ENCODE measurements around the gene SLC6A8.

The SLC6A8 gene

GRCh38 chrX:153719238-153719637 is 31.5 kb downstream of the SLC6A8 start:
- CTCF ChIA-PET: interaction anchor here (3.4 kb wide), 1 partner anchor 10 kb away, joined by 17 read pairs; no protein-coding TSS in a partner anchor
- POLR2A ChIA-PET: no interaction called here
- no peak for DNase-seq (ENCODE audit: extremely low spot score)
- TF ChIP-seq FOXM1 (IDR thresholded peaks at IDR 0.05; ENCODE audit: borderline replicate concordance) (no peak), CTBP1 (IDR thresholded peaks at IDR 0.05; ENCODE audit: borderline replicate concordance) (no peak), HDGF (IDR thresholded peaks at IDR 0.05; ENCODE audit: borderline replicate concordance) (no peak), NFRKB (IDR thresholded peaks at IDR 0.05) (no peak), LEF1 (IDR thresholded peaks at IDR 0.05; ENCODE audit: borderline replicate concordance) (no peak), ELF4 (IDR thresholded peaks at IDR 0.05) (no peak), L3MBTL2 (conservative IDR thresholded peaks at IDR 0.05) (no peak), BHLHE40 (IDR thresholded peaks at IDR 0.05; ENCODE audit: borderline replicate concordance) (no peak), FOXA1 (IDR thresholded peaks at IDR 0.05) (no peak), SP1 (IDR thresholded peaks at IDR 0.05) (no peak), ARNT (IDR thresholded peaks at IDR 0.05) (no peak), FOXK2 (IDR thresholded peaks at IDR 0.05) (no peak), ZNF384 (IDR thresholded peaks at IDR 0.05) (no peak), PKNOX1 (IDR thresholded peaks at IDR 0.05) (no peak), TARDBP (IDR thresholded peaks at IDR 0.05) (no peak), SUZ12 (IDR thresholded peaks at IDR 0.05) (no peak)

- POLR2A ChIA-PET: no interaction called here
Measured at GRCh38 chrX:153719701-153720100, 32.0 kb downstream of the SLC6A8 start.

DNA sequence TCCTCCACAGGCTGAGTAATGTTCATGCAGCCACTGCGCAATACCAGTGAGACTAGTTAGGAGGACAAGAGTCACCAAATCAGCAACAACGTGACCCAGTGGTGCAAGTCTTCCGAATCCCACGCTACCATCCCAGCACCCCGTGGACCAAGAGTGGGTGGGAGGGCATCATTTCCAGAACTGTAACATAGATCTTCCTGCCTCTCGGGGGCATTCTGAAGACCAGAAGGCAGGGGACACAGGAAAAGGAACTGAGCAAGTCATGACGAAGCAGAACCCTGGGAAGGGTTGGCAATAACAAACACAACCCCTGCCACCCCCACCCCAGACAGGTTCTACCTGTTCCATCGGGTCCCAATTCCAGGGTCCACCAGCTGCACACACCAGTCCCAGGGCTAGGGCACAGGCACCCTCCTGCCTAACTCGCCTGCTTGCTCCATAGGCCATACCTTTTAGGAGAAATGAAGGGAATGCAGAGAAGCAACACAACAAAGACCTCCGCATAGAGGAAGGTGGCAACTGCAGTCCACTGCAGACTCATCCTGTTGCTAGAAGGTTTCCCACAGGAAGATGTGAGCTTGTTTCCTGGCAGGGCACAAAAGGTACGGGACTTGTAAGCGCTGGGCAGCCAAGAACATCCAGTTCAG is 35.1 kb downstream of the SLC6A8 start:
- CTCF ChIA-PET: no interaction called here
- TF ChIP-seq ZNF384 (IDR thresholded peaks at IDR 0.05): no peak
- POLR2A ChIA-PET: interaction anchor here (1.4 kb wide), 1 partner anchor 9 kb away, joined by 5 read pairs; no protein-coding TSS in a partner anchor
- DNase-seq (ENCODE audit: extremely low spot score): no peak

More at GRCh38 chrX:153719701-153720100, 32.0 kb downstream of the SLC6A8 start:
- no peak for TF ChIP-seq ZNF384 (IDR thresholded peaks at IDR 0.05)
- TF ChIP-seq LEF1 (IDR thresholded peaks at IDR 0.05; ENCODE audit: borderline replicate concordance): no peak
- TF ChIP-seq ELF4 (IDR thresholded peaks at IDR 0.05): no peak
- no peak for TF ChIP-seq L3MBTL2 (conservative IDR thresholded peaks at IDR 0.05)
- TF ChIP-seq PKNOX1 (IDR thresholded peaks at IDR 0.05): no peak
- no peak for TF ChIP-seq NFRKB (IDR thresholded peaks at IDR 0.05)
- no peak for TF ChIP-seq HDGF (IDR thresholded peaks at IDR 0.05; ENCODE audit: borderline replicate concordance)
- TF ChIP-seq FOXA1 (IDR thresholded peaks at IDR 0.05): no peak
- TF ChIP-seq FOXK2 (IDR thresholded peaks at IDR 0.05): no peak
- TF ChIP-seq ARNT (IDR thresholded peaks at IDR 0.05): no peak
- no peak for TF ChIP-seq BHLHE40 (IDR thresholded peaks at IDR 0.05; ENCODE audit: borderline replicate concordance)
- no peak for TF ChIP-seq CTBP1 (IDR thresholded peaks at IDR 0.05; ENCODE audit: borderline replicate concordance)
- TF ChIP-seq TARDBP (IDR thresholded peaks at IDR 0.05): no peak
- TF ChIP-seq FOXM1 (IDR thresholded peaks at IDR 0.05; ENCODE audit: borderline replicate concordance): no peak
- no peak for TF ChIP-seq SUZ12 (IDR thresholded peaks at IDR 0.05)
- TF ChIP-seq SP1 (IDR thresholded peaks at IDR 0.05): no peak
- CTCF ChIA-PET: interaction anchor here (3.4 kb wide), 1 partner anchor 11 kb away, joined by 17 read pairs; no protein-coding TSS in a partner anchor
- no peak for DNase-seq (ENCODE audit: extremely low spot score)

DNA sequence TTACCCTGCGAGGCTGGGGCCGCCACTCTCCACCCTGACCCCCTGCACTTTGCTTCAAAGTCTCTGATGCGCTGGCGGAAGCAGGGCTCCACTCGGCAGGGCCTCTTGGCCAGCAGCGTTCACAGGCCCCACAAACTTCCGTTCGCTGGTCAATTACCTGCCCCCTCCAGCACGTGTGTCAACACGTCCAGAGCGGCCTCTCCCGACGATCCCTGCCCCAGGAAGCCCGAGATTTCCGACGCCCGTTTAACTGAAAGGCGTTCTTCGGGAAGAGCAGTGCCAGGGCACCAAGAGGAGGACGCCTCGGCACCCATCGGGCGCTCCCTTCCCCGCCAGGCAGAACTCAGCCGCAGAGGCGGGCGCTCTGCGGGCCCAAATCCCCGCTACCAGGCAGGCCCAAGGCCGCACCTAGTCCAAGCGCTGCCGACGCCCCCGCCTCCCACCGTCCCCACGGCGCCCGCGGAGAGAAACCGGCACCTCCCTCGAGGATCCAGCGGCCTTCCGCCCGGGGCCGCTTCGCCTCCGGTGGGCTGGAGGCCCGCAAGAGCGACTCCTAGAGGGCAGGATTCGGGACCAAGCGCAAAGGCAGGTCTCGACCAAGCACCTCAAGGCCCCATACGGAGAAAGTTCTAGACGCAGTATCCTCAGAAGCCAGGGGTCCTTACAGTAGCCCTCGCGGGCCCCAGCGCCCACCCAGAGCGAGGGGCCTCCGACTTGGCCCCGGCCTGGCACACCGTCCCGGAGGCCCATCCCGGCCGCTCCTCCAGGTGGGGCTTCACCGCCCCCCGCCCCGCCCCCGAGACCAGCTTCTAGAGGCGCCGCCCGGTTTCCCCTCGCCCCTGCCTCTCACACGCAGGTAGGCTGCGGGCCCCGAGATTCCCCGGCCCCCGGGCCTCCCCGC is 35.9 kb downstream of the SLC6A8 start:
- ChIA-PET POLR2A (interaction anchor here (1.4 kb wide), 1 partner anchor 10 kb away, joined by 5 read pairs; no protein-coding TSS in a partner anchor), CTCF (no interaction called here)
- peak; percentile 66 for TF ChIP-seq L3MBTL2 (conservative IDR thresholded peaks at IDR 0.05)
- no peak for TF ChIP-seq FOXK2 (IDR thresholded peaks at IDR 0.05)
- TF ChIP-seq LEF1 (IDR thresholded peaks at IDR 0.05; ENCODE audit: borderline replicate concordance): no peak
- no peak for TF ChIP-seq SUZ12 (IDR thresholded peaks at IDR 0.05)
- no peak for TF ChIP-seq CTBP1 (IDR thresholded peaks at IDR 0.05; ENCODE audit: borderline replicate concordance)
- peak; percentile 51 for DNase-seq (ENCODE audit: extremely low spot score)

- peak; percentile 95 for DNase-seq (ENCODE audit: extremely low spot score)
- TF ChIP-seq SUZ12 (IDR thresholded peaks at IDR 0.05) (no peak), TARDBP (IDR thresholded peaks at IDR 0.05) (no peak), L3MBTL2 (conservative IDR thresholded peaks at IDR 0.05) (no peak), LEF1 (IDR thresholded peaks at IDR 0.05; ENCODE audit: borderline replicate concordance) (no peak), ZNF384 (IDR thresholded peaks at IDR 0.05) (no peak), BHLHE40 (IDR thresholded peaks at IDR 0.05; ENCODE audit: borderline replicate concordance) (no peak), ARNT (IDR thresholded peaks at IDR 0.05) (no peak), HDGF (IDR thresholded peaks at IDR 0.05; ENCODE audit: borderline replicate concordance) (no peak), PKNOX1 (IDR thresholded peaks at IDR 0.05) (no peak), ELF4 (IDR thresholded peaks at IDR 0.05) (no peak), NFRKB (IDR thresholded peaks at IDR 0.05) (no peak), FOXA1 (IDR thresholded peaks at IDR 0.05) (no peak), FOXM1 (IDR thresholded peaks at IDR 0.05; ENCODE audit: borderline replicate concordance) (no peak), CTBP1 (IDR thresholded peaks at IDR 0.05; ENCODE audit: borderline replicate concordance) (no peak), FOXK2 (IDR thresholded peaks at IDR 0.05) (no peak), SP1 (IDR thresholded peaks at IDR 0.05) (no peak)
- ChIA-PET POLR2A (interaction anchor here (1.4 kb wide), 1 partner anchor 11 kb away, joined by 5 read pairs; no protein-coding TSS in a partner anchor), CTCF (no interaction called here)
Measured at GRCh38 chrX:153724252-153725038, 36.7 kb downstream of the SLC6A8 start, which contains the start of the genes ABCD1 and BCAP31. Gene ABCD1 (plus strand): TSS chrX:153724856. CDS start chrX:153725267, 411 bp downstream. Gene BCAP31 (minus strand): TSS chrX:153724387. CDS start chrX:153723244, 1,143 bp downstream.

Data from HEK293T (cell line).